Tibial nerve (tissue), 4 donors: ENCODE results near the gene SNX32. TPM values are rescaled to one million over a fixed set of nuclear protein-coding genes. Genes with fewer than 3 reads are reported as not detected.
A peak's percentile ranks its signal among the peaks of the same experiment; 100 is the strongest.

Experiments
- DNase-seq, 2 donors: peaks; one replicate each; pipeline ENCODE4 v3.0.0-alpha.2; 2019; ENCODE audit warnings: low spot score in 2 of 2
- H3K27ac ChIP-seq, 4 donors: fragments of 200-600 bp; sonication (generic) in 3 of 4; one replicate each; pipeline ENCODE4 v1.5.1; 2017 to 2019; ENCODE audit warnings: mild to moderate bottlenecking in 1 of 4
- H3K27me3 ChIP-seq, 2 donors: fragments of 200-600 bp; sonication (generic) in 1 of 2; one replicate each; pipeline versions ENCODE4 v1.5.1 to v1.6.0; 2017 to 2019
- H3K36me3 ChIP-seq, 3 donors: fragments of 200-600 bp; sonication (generic); one replicate each; pipeline ENCODE4 v1.5.1; 2018 to 2019
- H3K4me1 ChIP-seq, 4 donors: fragments of 200-600 bp; sonication (generic) in 3 of 4; one replicate each; pipeline ENCODE4 v1.5.1; 2017 to 2019
- H3K4me3 ChIP-seq, 4 donors: fragments of 200-600 bp; sonication (generic) in 3 of 4; one replicate each; pipeline ENCODE4 v1.5.1; 2017 to 2019; ENCODE audit warnings: mild to moderate bottlenecking in 1 of 4, moderate library complexity in 1 of 4
- H3K9me3 ChIP-seq, 4 donors: fragments of 200-600 bp; sonication (generic) in 3 of 4; one replicate each; pipeline ENCODE4 v1.5.1; 2017 to 2019
- EP300 ChIP-seq, 2 donors: sonication (generic); formaldehyde crosslinking; IDR thresholded peaks; one replicate each; pipeline ENCODE4 v1.6.1; 2017; ENCODE audit warnings: antibody characterized with exemption in 2 of 2, mild to moderate bottlenecking in 1 of 2
- POLR2A ChIP-seq, 2 donors: fragments of 450-650 bp; IDR thresholded peaks; one replicate each; pipeline ENCODE4 v1.6.1; 2017; ENCODE audit warnings: antibody characterized with exemption in 2 of 2, mild to moderate bottlenecking in 2 of 2, moderate library complexity in 2 of 2
- WGBS, 2 donors: methylation state at CpG; one replicate each; pipeline ENCODE4 v1.1.5; 2018; 5-methylcytosine and 5-hydroxymethylcytosine counted together
- total RNA-seq, 4 donors: library from RNA; depleted of rRNA; stranded (reverse); fragments of >200 nt; gene quantifications; one replicate each; pipeline ENCODE4 v1.1.0, GENCODE V29; 2016
- TF ChIP-seq, protein P1 (sequence below), 5 experiments: fragments of 200-600 bp in 3 of 5; fragments of 450-650 bp in 2 of 5; sonication (generic) in 3 of 5; IDR thresholded peaks; one replicate each; pipeline ENCODE4 v1.5.1; 2016 to 2019; ENCODE audit warnings: antibody characterized with exemption in 5 of 5, mild to moderate bottlenecking in 3 of 5, moderate library complexity in 2 of 5

The SNX32 gene
- total RNA-seq, 4 donors from 2014 or later: 0.78 to 2.5 (median 1.5) TPM; not detected in 1

GRCh38 chr11:65886826-65887722 lies 53.3 kb downstream of the SNX32 start:
- H3K4me3 ChIP-seq: peak overlapping the region in 2 of 4 donors; percentile 67 to 93
- H3K27me3 ChIP-seq: no peaks in the 10 kb centered on the region
- TF ChIP-seq POLR2A (IDR thresholded peaks at IDR 0.05): no peak
- no peak for TF ChIP-seq EP300 (IDR thresholded peaks at IDR 0.05)
- TF ChIP-seq, protein P1, sequence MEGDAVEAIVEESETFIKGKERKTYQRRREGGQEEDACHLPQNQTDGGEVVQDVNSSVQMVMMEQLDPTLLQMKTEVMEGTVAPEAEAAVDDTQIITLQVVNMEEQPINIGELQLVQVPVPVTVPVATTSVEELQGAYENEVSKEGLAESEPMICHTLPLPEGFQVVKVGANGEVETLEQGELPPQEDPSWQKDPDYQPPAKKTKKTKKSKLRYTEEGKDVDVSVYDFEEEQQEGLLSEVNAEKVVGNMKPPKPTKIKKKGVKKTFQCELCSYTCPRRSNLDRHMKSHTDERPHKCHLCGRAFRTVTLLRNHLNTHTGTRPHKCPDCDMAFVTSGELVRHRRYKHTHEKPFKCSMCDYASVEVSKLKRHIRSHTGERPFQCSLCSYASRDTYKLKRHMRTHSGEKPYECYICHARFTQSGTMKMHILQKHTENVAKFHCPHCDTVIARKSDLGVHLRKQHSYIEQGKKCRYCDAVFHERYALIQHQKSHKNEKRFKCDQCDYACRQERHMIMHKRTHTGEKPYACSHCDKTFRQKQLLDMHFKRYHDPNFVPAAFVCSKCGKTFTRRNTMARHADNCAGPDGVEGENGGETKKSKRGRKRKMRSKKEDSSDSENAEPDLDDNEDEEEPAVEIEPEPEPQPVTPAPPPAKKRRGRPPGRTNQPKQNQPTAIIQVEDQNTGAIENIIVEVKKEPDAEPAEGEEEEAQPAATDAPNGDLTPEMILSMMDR (IDR thresholded peaks at IDR 0.05): no peak
- 76 to 77% methylated on average over 14 of the region's 14 CpGs for WGBS, 2 donors
- H3K9me3 ChIP-seq: no peaks in the 10 kb centered on the region
- H3K27ac ChIP-seq: peak overlapping the region in 3 of 4 donors; percentile 92 to 99 (median 98)
- peaks cover 0 to 49% (median 0%) of the 10 kb centered on the region in 3 donors for H3K36me3 ChIP-seq
- DNase-seq: no peak
- H3K4me1 ChIP-seq: peaks cover 0 to 55% (median 32%) of the 10 kb centered on the region in 4 donors

DNA sequence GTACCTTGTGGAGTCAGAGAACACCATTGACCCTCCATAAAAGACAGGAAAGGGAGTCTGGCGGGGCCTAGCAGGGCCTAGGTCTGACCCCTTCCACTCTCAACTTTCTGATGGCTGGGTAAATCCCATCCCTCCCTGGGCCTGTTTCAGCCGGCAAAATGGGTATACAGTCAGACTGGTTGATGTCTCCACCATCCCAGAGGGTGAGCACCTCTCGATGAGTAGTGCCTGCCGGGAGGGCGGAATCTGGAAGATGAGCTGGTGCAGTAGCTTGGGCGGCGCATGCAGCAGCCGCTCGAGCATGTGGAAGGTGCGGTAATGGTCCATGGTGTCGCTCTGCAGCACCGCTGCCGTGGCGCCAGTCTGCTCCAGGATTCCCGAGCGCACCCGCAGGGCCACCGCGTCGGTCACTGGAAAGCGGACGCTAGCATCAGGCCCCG lies 54.0 kb downstream of the SNX32 start:
- DNase-seq: no peak
- no peaks in the 10 kb centered on the region for H3K9me3 ChIP-seq
- 0 to 2% methylated on average over 23 of the region's 23 CpGs for WGBS, 2 donors
- peaks cover 0 to 61% (median 38%) of the 10 kb centered on the region in 4 donors for H3K4me1 ChIP-seq
- H3K4me3 ChIP-seq: peak overlapping the region; percentile 56 to 93 (median 74)
- TF ChIP-seq EP300 (IDR thresholded peaks at IDR 0.05) (no peak), POLR2A (IDR thresholded peaks at IDR 0.05) (no peak)
- TF ChIP-seq, protein P1 (IDR thresholded peaks at IDR 0.05): no peak
- H3K27me3 ChIP-seq: no peaks in the 10 kb centered on the region
- peak overlapping the region; percentile 92 to 99 (median 95) for H3K27ac ChIP-seq
- peaks cover 0 to 42% (median 0%) of the 10 kb centered on the region in 3 donors for H3K36me3 ChIP-seq

DNA sequence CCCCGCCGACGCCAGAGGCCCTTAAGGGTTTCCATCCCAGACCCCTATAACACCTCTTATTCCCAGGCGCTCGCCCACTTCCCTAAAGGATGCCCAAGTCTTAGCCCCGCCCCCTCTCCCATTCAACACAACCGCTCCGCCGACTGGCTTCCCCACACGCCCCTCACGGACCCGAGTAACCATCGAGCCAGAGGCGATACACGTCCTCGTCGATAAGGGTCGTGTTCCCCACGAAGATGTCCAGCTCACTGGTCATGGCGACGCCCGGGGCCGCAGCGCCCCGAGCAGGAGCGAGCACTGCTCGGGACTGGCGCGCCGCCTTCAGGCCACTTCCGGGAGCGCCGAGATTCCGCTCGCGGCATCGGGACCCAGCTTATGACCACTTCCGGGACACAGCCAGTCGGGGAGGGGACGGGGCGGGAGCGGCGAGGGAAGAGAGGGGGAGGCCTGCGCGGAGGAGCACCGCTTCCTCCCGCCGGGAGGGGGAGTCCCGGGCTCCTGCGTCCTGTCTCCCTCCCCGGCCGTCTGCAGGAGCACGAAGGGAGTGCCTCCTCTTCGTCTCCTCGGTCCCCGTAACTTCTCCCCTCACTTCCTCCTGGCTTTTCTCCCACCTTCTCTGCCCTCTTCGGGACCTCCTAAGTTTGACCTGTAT lies 54.5 kb downstream of the SNX32 start, which contains the start of gene FIBP:
FIBP (minus strand) TSS at position 309 of the 652 bp plus-strand sequence; CDS start at position 256, 53 bp downstream.
- Histone ChIP-seq H3K4me1 (peaks cover 0 to 67% (median 43%) of the 10 kb centered on the region in 4 donors), H3K4me3 (peak within 1 kb of the TSS; percentile 56 to 93 (median 74)), H3K27ac (peak within 1 kb of the TSS; percentile 92 to 99 (median 95)), H3K27me3 (no peaks in the 10 kb centered on the region), H3K9me3 (no peaks in the 10 kb centered on the region), H3K36me3 (peaks cover 0 to 37% (median 0%) of the 10 kb centered on the region in 3 donors)
- WGBS, 2 donors: 0 to 1% methylated on average over 31 to 52 of the region's 57 CpGs
- peak; percentile 94 to 96 for DNase-seq
- TF ChIP-seq POLR2A (IDR thresholded peaks at IDR 0.05): peak; percentile 89 to 93
- TF ChIP-seq EP300 (IDR thresholded peaks at IDR 0.05): peak; percentile 91 to 95
- TF ChIP-seq, protein P1 (IDR thresholded peaks at IDR 0.05): peak; percentile 79 to 99 (median 98)

DNA sequence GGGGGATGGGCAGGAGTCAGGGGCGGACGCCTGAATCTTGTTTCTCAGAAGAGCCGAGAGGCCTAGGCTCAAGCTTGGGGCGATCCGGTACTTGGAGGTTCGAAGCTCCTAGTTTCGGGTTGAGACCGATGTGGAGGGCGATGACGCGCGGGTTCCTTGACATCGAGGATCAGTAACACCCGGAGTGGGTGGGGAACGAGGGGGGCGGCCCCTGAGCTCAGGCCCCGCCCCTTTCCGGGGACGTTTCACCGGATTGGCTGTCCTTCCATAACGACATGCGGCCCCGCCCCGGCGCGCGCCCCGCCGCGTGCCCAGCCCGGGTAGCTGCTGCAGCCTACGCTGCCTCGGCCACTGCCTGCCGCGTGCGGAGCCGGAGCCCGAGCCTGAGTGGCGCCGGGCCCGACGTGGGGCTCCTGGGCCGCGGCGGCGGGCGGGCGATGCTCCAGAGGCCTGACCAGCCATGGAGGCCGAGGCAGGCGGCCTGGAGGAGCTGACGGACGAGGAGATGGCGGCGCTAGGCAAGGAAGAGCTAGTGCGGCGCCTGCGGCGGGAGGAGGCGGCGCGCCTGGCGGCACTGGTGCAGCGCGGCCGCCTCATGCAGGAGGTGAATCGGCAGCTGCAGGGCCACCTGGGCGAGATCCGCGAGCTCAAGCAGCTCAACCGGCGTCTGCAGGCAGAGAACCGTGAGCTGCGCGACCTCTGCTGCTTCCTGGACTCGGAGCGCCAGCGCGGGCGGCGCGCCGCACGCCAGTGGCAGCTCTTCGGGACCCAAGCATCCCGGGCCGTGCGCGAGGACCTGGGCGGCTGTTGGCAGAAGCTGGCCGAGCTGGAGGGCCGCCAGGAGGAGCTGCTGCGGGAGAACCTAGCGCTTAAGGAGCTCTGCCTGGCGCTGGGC lies 56.8 kb downstream of the SNX32 start, which contains the start of gene CCDC85B:
CCDC85B (plus strand) TSS at position 350 of the 895 bp plus-strand sequence; CDS start at position 461, 111 bp downstream.
- H3K36me3 ChIP-seq: peaks cover 0 to 19% (median 0%) of the 10 kb centered on the region in 3 donors
- H3K27me3 ChIP-seq: no peaks in the 10 kb centered on the region
- H3K27ac ChIP-seq: peak within 1 kb of the TSS; percentile 92 to 99 (median 95)
- H3K9me3 ChIP-seq: no peaks in the 10 kb centered on the region
- TF ChIP-seq POLR2A (IDR thresholded peaks at IDR 0.05) (peak; percentile 87 to 98), EP300 (IDR thresholded peaks at IDR 0.05) (peak; percentile 64 to 96)
- TF ChIP-seq, protein P1 (IDR thresholded peaks at IDR 0.05): peak in 2 of 5 experiments; percentile 55 to 72
- DNase-seq: peak; percentile 98 to 99
- peaks cover 0 to 70% (median 44%) of the 10 kb centered on the region in 4 donors for H3K4me1 ChIP-seq
- peak within 1 kb of the TSS; percentile 80 to 93 (median 91) for H3K4me3 ChIP-seq
- 0 to 1% methylated on average over 37 to 48 of the region's 94 CpGs for WGBS, 2 donors
